NK-92 (cell line): Measurements from ENCODE around the gene FARP1.

Source experiments
- DNase-seq: peaks from one replicate; lab custom pipeline; 2025; ENCODE audit not compliant: unreplicated experiment; lab: John Stamatoyannopoulos, UW

FARP1 gene

DNA sequence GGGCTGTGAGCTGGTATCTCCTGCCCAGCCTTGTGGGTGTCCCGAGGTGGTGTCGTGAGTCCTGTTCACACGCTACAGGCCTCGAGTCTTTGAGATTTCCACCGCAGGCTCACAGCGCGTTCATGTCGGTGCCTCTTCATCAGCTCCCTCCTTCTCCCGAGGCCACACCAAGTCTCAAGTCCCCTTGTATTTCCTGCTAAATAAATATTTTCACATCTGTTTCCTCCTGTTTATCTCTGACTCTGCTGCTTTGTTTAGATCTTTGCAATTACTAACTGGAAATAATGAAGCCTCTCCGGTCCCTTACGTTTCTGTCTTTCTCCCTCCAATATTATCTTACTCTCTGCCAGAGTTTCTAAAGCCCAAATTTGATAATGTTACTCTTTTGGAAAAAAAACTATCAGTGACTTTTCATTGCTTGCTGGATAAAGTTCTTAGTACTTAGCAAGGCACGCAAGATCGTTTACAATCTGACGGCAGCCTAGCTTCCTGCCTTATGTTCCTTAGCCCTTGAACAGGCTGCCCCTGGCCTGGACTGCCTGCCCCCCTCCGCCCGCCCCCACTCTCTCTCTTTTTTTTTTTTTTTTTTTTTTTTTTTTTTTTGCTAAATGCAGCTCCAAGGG is 164.7 kb downstream of the FARP1 start:
- no peak for DNase-seq

GRCh38 chr13:98308086-98308911 is 165.4 kb downstream of the FARP1 start:
- DNase-seq, result no peak

- DNase-seq, result no peak
Measured at GRCh38 chr13:98309569-98310335, 166.9 kb downstream of the FARP1 start.

GRCh38 chr13:98310485-98311199 is 167.7 kb downstream of the FARP1 start:
- DNase-seq, result no peak

DNA sequence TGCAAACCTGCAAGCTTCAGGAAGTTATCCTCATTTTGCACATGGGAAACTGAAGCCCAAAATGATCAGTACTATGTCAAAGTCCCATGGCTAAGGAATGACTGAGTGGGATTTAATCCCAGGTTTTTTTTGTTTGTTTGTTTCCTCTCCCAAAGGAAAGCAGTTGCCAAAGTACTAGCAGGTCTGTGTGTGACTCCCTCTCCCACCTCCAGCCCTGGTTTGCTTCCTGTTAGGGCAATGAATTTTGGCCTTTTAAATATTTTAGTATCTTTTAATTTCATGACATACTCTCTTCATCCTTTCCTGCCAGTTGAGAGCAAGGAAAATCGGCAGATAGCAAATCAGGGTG is 168.3 kb downstream of the FARP1 start:
- DNase-seq, result no peak

DNA sequence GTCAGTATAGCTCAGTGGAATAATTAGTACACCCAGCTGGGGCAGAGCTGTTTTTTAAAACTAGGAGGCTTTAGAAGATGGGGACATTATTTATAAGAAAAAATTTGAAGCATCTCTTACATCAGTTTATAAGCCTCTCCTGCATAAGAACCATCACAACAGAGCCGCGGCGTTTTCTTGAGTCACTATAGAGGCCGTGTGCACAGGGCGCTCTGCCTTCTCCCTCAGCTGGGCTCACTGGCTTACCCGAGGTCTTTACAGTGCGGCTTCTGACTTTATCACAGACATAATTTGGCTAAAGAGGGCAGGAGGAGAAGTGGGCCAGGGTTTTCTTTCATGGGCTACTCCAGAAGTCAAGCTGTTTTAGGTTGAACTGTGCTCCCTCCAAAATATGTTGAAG is 169.7 kb downstream of the FARP1 start:
- no peak for DNase-seq

DNA sequence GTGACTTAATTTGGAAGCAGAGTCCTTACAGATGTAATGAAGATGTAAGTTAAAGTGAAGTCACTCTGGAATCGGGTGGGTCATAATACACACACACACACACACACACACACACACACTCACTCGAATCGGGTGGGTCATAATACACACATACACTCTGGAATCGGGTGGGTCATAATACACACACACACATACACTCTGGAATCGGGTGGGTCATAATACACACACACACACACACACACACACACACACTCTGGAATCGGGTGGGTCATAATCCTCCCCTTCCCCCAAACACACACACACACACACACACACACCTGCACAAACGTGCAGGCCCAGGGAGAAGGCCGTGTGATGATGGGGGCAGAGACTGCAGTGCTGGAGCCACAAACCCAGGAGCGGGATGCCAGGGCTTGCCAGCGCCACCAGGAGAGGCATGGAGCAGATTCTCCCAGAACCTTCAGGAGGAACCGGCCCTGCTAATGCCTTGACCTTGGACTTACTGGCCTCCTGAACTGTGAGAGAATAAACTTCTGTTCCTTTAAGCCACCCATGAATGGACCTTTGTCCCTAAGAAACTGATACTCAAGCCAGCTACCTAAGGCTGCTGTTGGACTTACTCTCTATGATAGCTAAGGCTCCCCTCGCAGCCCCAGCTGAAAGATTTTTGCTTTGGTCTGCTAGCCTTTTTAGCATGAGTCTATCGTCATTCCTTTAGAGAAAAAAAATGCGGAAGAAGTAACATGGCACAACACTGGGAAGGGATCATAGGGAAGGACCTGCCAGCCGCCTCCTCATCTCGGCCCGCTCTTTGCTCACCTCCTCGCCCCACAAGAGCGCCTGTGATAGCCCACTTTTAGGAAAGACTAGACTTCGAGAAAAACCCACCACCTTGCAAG is 170.4 kb downstream of the FARP1 start:
- DNase-seq, result no peak

GRCh38 chr13:98313922-98314292 is 171.0 kb downstream of the FARP1 start:
- no peak for DNase-seq

DNA sequence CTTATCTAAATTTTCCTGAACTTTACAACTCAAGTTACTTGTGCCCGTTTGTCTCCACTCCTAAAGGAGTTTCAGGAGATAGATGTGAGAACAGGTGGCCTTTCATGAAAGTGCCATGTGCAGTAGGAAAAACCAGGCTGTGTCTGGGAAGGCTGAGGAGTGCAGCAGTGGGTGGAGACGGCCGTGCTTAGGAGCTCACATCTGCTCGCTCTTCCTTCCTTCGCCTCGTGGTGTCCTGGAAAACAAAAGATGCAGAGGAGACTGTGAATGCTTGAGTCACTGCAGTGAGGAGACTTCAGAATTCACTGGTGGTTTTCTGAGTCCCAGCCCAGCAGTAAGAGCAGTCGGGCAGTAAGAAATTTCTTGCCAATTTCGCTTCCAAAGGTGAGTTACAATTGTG is 172.6 kb downstream of the FARP1 start:
- no peak for DNase-seq

DNA sequence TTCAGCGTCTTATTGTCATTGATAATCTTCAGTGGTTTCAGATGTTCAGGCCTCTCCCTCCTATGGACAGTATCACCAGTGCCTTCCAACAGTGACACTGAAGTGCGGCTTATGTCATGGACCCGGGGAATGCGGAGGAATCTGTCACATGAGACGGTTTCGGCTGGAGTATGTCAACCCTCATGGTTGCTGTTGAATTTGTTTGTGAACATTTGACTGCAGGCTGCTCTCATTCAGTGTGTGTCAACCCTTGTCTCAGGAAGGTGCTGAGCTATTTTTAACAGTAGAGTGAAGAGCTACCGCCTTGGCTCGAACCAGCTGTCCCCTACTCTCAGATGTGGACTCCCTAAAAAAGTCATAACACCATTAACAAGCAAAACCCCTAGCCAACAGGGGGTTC is 173.0 kb downstream of the FARP1 start:
- no peak for DNase-seq

DNA sequence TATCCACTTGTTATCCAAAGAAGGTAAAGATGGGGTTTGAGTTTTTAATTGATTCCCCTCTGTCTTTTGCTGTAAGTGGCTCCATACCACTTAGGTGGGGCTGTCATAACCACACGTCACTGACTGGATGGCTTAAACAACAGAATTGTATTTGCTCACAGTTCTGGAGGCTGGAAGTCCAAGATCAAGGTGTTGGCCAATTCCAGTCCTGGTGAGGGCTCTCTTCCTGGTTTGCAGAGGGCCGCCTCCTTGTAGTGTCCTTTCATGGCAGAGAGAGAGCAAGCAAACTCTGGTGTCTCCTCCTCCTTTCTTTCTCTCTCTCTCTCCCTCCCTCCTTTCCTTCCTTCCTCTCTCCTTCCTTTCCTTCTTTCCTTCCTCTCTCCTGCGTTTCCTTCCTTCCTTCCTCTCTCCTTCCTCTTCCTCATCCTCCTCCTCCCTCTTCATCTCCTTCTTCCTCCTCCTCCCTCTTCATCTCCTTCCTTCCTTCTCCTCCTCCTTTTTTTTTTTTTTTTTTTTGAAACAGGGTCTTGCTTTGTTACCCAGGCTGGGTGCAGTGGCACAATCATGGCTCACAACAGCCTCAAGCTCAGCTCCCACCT is 174.8 kb downstream of the FARP1 start:
- DNase-seq, result no peak

- no peak for DNase-seq
Measured at GRCh38 chr13:98318263-98318878, 175.5 kb downstream of the FARP1 start.

DNA sequence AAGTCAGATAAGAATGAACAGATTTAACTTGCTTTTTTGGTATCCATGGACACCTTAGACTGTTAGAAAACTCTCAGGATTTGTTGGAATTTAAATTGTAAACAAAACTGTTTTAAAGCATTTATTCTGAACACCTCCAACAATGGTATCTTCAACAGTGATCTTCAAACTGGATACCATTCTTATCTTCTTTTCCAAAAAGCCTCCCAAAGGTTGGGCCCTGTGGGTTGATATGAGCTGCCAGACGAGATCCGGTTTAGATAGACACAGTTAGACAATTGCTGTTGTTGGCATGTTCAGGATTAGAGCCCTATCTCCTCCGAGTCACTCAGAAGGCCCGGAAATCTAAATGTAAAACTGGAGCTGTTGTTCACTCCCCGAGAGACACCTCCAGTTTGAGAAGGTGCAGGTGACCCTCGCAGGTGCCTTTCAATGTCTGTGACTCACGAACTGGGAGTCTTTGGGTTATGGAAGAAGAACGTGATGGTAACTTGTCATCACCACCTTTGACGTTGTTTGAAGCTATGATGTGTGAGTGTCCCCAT is 177.7 kb downstream of the FARP1 start:
- no peak for DNase-seq

DNA sequence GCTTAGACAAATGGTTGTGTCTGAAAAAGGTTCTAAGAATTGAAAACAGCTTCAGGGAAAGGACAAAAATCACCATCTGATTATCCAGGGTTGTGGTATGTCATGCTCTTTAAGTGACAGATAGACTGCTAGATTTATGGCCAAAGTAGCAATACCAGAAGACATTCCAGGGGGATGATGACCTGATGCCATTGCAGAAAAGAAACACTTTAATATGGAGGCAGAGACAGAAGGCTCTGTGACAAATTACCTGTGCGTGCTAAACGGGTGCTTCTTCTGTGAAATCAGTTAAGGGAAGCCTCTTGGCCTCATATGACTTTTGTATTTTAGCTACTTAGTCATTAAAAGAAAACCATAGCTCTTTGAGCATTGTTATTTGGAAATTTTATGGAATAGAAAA is 178.5 kb downstream of the FARP1 start:
- no peak for DNase-seq

DNA sequence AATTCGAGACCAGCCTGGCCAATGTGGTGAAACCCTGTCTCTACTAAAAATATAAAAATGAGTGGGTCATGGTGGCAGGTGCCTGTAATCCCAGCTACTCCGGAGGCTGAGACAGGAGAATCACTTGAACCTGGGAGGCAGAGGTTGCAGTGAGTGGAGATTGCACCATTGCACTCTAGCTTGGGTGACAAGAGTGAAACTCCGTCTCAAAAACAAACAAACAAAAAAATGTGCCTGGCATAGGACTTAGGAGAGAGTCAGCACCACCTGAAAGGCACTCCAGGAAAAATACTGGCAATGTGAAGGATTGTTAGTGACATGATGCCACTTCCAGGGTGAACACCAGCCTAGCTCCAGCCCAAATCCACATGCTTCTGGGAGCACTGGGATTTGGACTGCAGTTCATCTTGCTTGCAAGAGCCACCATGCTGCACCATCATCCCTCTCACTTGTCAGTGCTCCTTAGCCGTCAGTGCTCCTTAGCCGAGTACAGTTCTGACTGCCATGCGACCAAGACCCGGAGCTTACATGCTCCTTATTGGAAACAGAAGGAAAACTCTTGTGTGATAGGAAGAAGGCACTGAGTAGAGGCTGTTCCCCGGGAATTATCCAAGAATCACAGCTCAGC is 179.3 kb downstream of the FARP1 start:
- no peak for DNase-seq

DNA sequence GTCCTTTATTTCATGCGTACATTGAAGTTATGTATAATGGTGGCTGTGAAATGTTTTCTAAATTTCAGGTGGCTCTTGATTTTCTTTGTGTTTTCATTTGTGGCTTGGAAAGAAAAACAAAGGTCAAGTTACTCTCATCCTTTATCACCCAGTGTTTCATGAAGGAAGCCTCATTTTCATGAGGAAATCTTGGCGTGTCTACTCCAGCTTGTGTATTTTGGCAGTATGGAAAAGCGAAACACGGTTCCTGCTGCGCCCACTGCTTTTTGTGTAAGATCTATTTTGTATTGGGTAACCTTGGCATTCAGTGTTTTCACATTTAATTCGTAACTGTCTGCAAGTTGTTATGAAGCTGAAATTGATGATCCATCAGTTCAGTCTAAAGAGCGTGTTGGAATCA is 181.2 kb downstream of the FARP1 start:
- no peak for DNase-seq

- DNase-seq, result no peak
Measured at GRCh38 chr13:98325724-98326123, 182.8 kb downstream of the FARP1 start.

- DNase-seq, result no peak
Measured at GRCh38 chr13:98326291-98326690, 183.4 kb downstream of the FARP1 start.
